ENCODE measurements around the gene DTX1. TPM values are rescaled to one million over a fixed set of nuclear protein-coding genes. Genes with fewer than 3 reads are reported as not detected.

The DTX1 gene
- total RNA-seq, 1 donor from 2014 or later, result 79.4 TPM

DNA sequence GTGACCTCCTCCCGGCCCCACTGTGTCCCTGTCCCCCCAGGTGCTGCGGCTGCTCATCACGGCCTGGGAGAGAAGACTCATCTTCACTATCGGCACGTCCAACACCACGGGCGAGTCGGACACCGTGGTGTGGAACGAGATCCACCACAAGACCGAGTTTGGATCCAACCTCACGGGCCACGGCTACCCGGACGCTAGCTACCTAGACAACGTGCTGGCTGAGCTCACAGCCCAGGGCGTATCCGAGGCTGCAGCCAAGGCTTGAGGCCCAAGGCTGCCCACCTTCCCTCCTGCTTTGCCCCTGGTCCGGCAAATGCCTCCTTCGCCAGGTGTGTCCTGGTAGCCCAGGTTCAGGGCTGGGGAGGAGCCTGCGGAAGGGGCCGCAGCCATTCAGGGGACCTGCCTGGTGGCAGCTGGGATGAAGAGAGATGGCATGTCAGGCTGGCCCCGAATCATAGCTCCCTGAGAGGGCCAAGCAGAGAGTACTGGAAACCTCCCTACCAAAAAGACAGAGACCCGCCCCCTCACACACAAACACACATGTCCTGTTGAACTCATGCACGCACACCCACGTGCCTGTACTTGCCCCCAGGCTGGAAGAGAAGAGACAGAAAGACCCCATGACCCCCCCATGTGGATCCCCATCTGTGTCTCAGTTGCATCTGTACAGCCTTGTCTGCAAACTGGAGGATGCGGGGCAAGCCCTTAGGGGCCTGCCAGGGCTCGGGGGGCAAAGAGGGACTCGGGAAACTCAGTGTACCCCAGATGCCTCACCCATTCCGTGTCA is 40.3 kb downstream of the DTX1 start:
- H3K27ac Mint-ChIP-seq, result no peak overlapping the region
- H3K4me1 Mint-ChIP-seq, result peaks cover 30% of the 10 kb centered on the region
- no peak for DNase-seq
- H3K9me3 Mint-ChIP-seq, result no peaks in the 10 kb centered on the region
- TF ChIP-seq, protein P1, sequence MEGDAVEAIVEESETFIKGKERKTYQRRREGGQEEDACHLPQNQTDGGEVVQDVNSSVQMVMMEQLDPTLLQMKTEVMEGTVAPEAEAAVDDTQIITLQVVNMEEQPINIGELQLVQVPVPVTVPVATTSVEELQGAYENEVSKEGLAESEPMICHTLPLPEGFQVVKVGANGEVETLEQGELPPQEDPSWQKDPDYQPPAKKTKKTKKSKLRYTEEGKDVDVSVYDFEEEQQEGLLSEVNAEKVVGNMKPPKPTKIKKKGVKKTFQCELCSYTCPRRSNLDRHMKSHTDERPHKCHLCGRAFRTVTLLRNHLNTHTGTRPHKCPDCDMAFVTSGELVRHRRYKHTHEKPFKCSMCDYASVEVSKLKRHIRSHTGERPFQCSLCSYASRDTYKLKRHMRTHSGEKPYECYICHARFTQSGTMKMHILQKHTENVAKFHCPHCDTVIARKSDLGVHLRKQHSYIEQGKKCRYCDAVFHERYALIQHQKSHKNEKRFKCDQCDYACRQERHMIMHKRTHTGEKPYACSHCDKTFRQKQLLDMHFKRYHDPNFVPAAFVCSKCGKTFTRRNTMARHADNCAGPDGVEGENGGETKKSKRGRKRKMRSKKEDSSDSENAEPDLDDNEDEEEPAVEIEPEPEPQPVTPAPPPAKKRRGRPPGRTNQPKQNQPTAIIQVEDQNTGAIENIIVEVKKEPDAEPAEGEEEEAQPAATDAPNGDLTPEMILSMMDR (IDR thresholded peaks at IDR 0.05), result no peak
- ATAC-seq (ENCODE audit: low read depth), result no peak
- CTCF ChIA-PET, result interaction anchor here (1.0 to 6.1 kb wide), 9 partner anchors 9 to 104 kb away, joined by 3 to 85 read pairs (median 6); no protein-coding TSS in a partner anchor
- intact Hi-C loops (cut with micrococcal nuclease), result loop anchor here (5.0 kb wide), 1 partner anchor 35 kb away; no protein-coding TSS in a partner anchor
- no peak overlapping the region for H3K4me3 Mint-ChIP-seq
- H3K27me3 Mint-ChIP-seq, result no peaks in the 10 kb centered on the region
- peaks cover 9% of the 10 kb centered on the region for H3K36me3 Mint-ChIP-seq (ENCODE audit: low read depth)
- POLR2A ChIA-PET, result interaction anchor here (0.7 to 1.0 kb wide), 3 partner anchors 18 to 48 kb away, joined by 3 read pairs; no protein-coding TSS in a partner anchor

DNA sequence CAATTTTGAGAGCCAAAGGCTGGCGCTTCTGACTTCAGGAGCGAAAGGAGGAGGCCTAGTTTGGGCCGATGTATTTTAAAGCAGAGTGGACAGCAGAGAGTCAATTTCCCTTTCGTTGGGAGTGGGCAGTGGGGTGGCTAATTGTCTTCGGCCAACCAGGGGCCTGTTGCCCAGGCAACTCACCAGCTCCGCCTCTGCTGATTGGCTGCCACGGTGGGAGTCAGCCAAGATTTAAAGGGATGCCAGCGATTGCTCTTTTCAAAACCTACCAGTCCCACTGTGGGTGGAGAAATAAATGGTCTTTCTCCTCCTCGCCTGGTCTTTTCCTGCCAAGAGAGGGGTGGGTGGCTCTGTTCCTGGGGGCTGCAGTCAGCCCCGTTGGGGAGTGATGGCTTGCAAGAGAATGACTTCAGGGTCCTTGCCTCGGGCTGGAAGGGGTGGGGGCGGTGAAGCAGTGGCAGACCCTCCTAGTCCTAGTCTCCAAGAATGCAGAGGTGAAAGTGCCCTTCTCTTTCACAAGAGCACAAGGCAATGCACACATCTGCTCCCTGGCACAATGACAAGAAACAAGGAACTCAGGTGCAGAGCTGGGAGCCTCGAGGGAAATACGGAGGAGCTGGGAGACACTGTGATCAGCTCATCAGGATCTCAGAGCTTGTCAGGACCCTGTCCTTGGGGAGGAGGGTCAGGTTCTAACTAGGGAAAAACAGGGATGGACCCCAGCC is 41.3 kb downstream of the DTX1 start:
- Mint-ChIP-seq H3K4me3 (no peak overlapping the region), H3K4me1 (peaks cover 20% of the 10 kb centered on the region), H3K27me3 (no peaks in the 10 kb centered on the region), H3K27ac (peak overlapping the region; percentile 35), H3K36me3 (ENCODE audit: low read depth) (peaks cover 9% of the 10 kb centered on the region), H3K9me3 (no peaks in the 10 kb centered on the region)
- POLR2A ChIA-PET, result interaction anchor here (1.0 to 1.2 kb wide), 4 partner anchors 23 to 49 kb away, joined by 3 to 8 read pairs (median 4); no protein-coding TSS in a partner anchor
- DNase-seq (no peak), ATAC-seq (ENCODE audit: low read depth) (peak; percentile 34)
- TF ChIP-seq, protein P1 (IDR thresholded peaks at IDR 0.05), result no peak
- intact Hi-C loops (cut with micrococcal nuclease), result loop anchor here (1.0 to 5.0 kb wide), 6 partner anchors 34 to 197 kb away; no protein-coding TSS in a partner anchor
- CTCF ChIA-PET, result interaction anchor here (0.7 to 6.7 kb wide), 17 partner anchors 10 to 105 kb away, joined by 3 to 85 read pairs (median 5); partner anchors contain the start of gene DTX1

DNA sequence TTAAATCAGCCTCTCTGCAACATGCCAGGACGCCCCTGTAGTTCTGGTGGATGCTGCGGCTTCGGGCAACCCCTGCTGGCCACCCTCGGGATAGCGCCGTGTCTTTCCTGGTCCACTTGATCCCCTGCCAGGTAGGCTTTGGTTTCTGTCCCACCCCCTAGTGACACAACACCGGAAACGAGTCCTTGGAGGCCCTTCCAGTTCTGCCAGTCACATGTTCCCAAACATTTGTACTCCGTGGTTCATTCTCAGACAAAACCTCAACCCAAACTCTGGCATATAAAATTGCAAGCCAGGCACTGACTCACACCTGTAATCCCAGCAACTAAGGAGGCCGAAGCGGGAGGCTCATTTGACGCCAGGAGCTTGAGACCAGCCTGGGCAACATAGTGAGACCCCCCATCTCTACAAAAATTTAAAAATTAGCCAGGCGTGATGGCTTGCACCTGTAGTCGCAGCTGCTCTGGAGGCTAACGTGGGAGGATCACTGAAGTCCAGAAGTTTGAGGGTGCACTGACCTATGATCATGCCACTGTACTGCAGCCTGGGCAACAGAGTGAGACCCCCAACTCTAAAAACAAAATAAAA is 42.0 kb downstream of the DTX1 start:
- H3K27ac Mint-ChIP-seq, result peak overlapping the region; percentile 35

DNA sequence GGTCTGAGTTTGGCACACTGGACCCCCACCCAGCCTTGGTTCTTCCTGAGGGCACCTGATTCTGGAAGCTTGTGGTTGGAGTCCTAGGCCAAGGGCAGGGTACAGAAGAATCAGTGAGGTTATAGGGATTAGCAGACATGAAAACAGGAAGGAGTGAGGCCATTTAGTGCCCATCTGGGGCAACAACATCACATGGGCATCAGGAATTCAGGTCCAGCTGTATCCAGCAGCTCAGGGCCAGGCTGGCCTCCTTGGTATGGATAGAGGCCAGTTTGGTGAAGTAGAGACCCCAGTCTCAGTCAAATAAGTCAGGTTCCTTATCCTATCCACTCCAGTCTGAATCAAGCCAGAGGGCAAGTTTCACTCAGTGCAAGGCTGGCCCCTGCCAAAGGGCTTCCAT is 42.8 kb downstream of the DTX1 start:
- TF ChIP-seq, protein P1 (IDR thresholded peaks at IDR 0.05), result no peak
- intact Hi-C loops (cut with micrococcal nuclease), result loop anchor here (2.0 to 5.0 kb wide), 2 partner anchors 33 to 199 kb away; no protein-coding TSS in a partner anchor
- H3K27ac Mint-ChIP-seq, result no peak overlapping the region
- H3K36me3 Mint-ChIP-seq (ENCODE audit: low read depth), result peaks cover 9% of the 10 kb centered on the region
- ChIA-PET POLR2A (interaction anchor here (0.6 to 1.0 kb wide), 4 partner anchors 28 to 809 kb away, joined by 3 to 10 read pairs (median 4); no protein-coding TSS in a partner anchor), CTCF (interaction anchor here (1.1 to 6.7 kb wide), 7 partner anchors 29 to 106 kb away, joined by 3 to 85 read pairs (median 14); no protein-coding TSS in a partner anchor)
- H3K4me3 Mint-ChIP-seq, result no peak overlapping the region
- ATAC-seq (ENCODE audit: low read depth), result no peak
- peaks cover 23% of the 10 kb centered on the region for H3K4me1 Mint-ChIP-seq
- H3K9me3 Mint-ChIP-seq, result no peaks in the 10 kb centered on the region
- H3K27me3 Mint-ChIP-seq, result no peaks in the 10 kb centered on the region
- DNase-seq, result no peak

More for the DNA sequence above, 42.0 kb downstream of the DTX1 start:
- intact Hi-C loops (cut with micrococcal nuclease), result loop anchor here (1.0 to 5.0 kb wide), 6 partner anchors 34 to 198 kb away; no protein-coding TSS in a partner anchor
- TF ChIP-seq, protein P1 (IDR thresholded peaks at IDR 0.05), result no peak
- Mint-ChIP-seq H3K4me3 (no peak overlapping the region), H3K27me3 (no peaks in the 10 kb centered on the region), H3K9me3 (no peaks in the 10 kb centered on the region), H3K36me3 (ENCODE audit: low read depth) (peaks cover 9% of the 10 kb centered on the region), H3K4me1 (peaks cover 19% of the 10 kb centered on the region)
- POLR2A ChIA-PET, result interaction anchor here (0.9 to 1.2 kb wide), 5 partner anchors 23 to 54 kb away, joined by 3 to 8 read pairs (median 4); no protein-coding TSS in a partner anchor
- ATAC-seq (ENCODE audit: low read depth) (peak; percentile 90), DNase-seq (peak; percentile 71)
- CTCF ChIA-PET, result interaction anchor here (0.7 to 6.7 kb wide), 15 partner anchors 10 to 105 kb away, joined by 3 to 85 read pairs (median 6); partner anchors contain the start of gene DTX1

Measured in activated B cell treated with CpG ODN at 0.5 μM for 24 hours (primary cell).